Measurements from ENCODE around the gene PROX1. TPM values are rescaled to one million over a fixed set of nuclear protein-coding genes. Genes with fewer than 3 reads are reported as not detected.

Gene PROX1
- total RNA-seq, 2 donors from 2014 or later: 13.7 to 27.4 TPM

GRCh38 chr1:214067853-214068703, 80.3 kb downstream of the PROX1 start:
- H3K27me3 ChIP-seq: no peaks in the 10 kb centered on the region
- DNase-seq (no peak), ATAC-seq (no peak)
- no peak overlapping the region for H3K4me3 ChIP-seq
- no peaks in the 10 kb centered on the region for H3K4me1 ChIP-seq
- no peak for TF ChIP-seq POLR2A (IDR thresholded peaks at IDR 0.05)
- TF ChIP-seq CTCF (IDR thresholded peaks at IDR 0.05): no peak
- H3K36me3 ChIP-seq (replicated peaks in 1 of 2; ENCODE audit: insufficient read depth in 1 of 2, low read depth in 2 of 2): no peaks in the 10 kb centered on the region
- intact Hi-C loops (cut with DNase I): no loop called here
- WGBS, 2 donors: 70 to 77% methylated on average over 11 of the region's 11 CpGs
- H3K9me3 ChIP-seq: no peaks in the 10 kb centered on the region
- H3K27ac ChIP-seq: no peak overlapping the region

GRCh38 chr1:214068979-214069378, 81.2 kb downstream of the PROX1 start:
- Histone ChIP-seq H3K4me3 (no peak overlapping the region), H3K9me3 (no peaks in the 10 kb centered on the region), H3K36me3 (replicated peaks in 1 of 2; ENCODE audit: insufficient read depth in 1 of 2, low read depth in 2 of 2) (no peaks in the 10 kb centered on the region), H3K27ac (no peak overlapping the region), H3K4me1 (no peaks in the 10 kb centered on the region), H3K27me3 (no peaks in the 10 kb centered on the region)
- intact Hi-C loops (cut with DNase I): no loop called here
- ATAC-seq (no peak), DNase-seq (no peak)
- no peak for TF ChIP-seq POLR2A (IDR thresholded peaks at IDR 0.05)
- TF ChIP-seq CTCF (IDR thresholded peaks at IDR 0.05): no peak
- 43 to 52% methylated on average over 1 of the region's 1 CpG for WGBS, 2 donors

- no peaks in the 10 kb centered on the region for H3K27me3 ChIP-seq
- 77 to 82% methylated on average over 1 of the region's 1 CpG for WGBS, 2 donors
- DNase-seq: no peak
- H3K36me3 ChIP-seq (replicated peaks in 1 of 2; ENCODE audit: insufficient read depth in 1 of 2, low read depth in 2 of 2): no peaks in the 10 kb centered on the region
- ATAC-seq: no peak
- intact Hi-C loops (cut with DNase I): no loop called here
- no peaks in the 10 kb centered on the region for H3K4me1 ChIP-seq
- no peak overlapping the region for H3K27ac ChIP-seq
- H3K9me3 ChIP-seq: no peaks in the 10 kb centered on the region
- no peak overlapping the region for H3K4me3 ChIP-seq
- no peak for TF ChIP-seq CTCF (IDR thresholded peaks at IDR 0.05)
- no peak for TF ChIP-seq POLR2A (IDR thresholded peaks at IDR 0.05)
Observed at GRCh38 chr1:214071469-214071868, 83.7 kb downstream of the PROX1 start.

- intact Hi-C loops (cut with DNase I): no loop called here
- no peak for TF ChIP-seq POLR2A (IDR thresholded peaks at IDR 0.05)
- TF ChIP-seq CTCF (IDR thresholded peaks at IDR 0.05): no peak
- no peak overlapping the region for H3K4me3 ChIP-seq
- H3K36me3 ChIP-seq (replicated peaks in 1 of 2; ENCODE audit: insufficient read depth in 1 of 2, low read depth in 2 of 2): no peaks in the 10 kb centered on the region
- no peaks in the 10 kb centered on the region for H3K4me1 ChIP-seq
- DNase-seq: no peak
- H3K9me3 ChIP-seq: no peaks in the 10 kb centered on the region
- no peak overlapping the region for H3K27ac ChIP-seq
- no peak for ATAC-seq
- no peaks in the 10 kb centered on the region for H3K27me3 ChIP-seq
- 53 to 63% methylated on average over 10 of the region's 10 CpGs for WGBS, 2 donors
Observed at GRCh38 chr1:214072426-214073157, 84.8 kb downstream of the PROX1 start.

Data from body of pancreas (tissue), 4 donors.